Ovary (tissue), 9 donors: ENCODE measurements around the gene TMEM8B. TPM values are rescaled to one million over a fixed set of nuclear protein-coding genes. Genes with fewer than 3 reads are reported as not detected.
A peak's percentile ranks its signal among the peaks of the same experiment; 100 is the strongest.

Experiments used
- DNase-seq, 5 donors: peaks; one replicate each; pipeline ENCODE4 v3.0.0-alpha.2; 2019 to 2020
- H3K27ac ChIP-seq, 2 donors: fragments of 200-600 bp; one replicate each; pipeline versions ENCODE4 v1.5.1 to v1.8.0; 2019 to 2022
- H3K27me3 ChIP-seq: fragments of 200-600 bp; one replicate; pipeline ENCODE4 v1.8.0; 2022
- H3K36me3 ChIP-seq: fragments of 200-600 bp; sonication (generic); one replicate; pipeline ENCODE4 v1.5.1; 2019
- H3K4me1 ChIP-seq: one replicate; pipeline ENCODE4 v1.8.1; 2013; ENCODE audit warnings: mild to moderate bottlenecking, moderate library complexity; ENCODE audit not compliant: insufficient read depth
- H3K4me3 ChIP-seq: fragments of 200-600 bp; sonication (generic); one replicate; pipeline ENCODE4 v1.5.1; 2017
- H3K9me3 ChIP-seq, 2 donors: fragments of 200-600 bp in 1 of 2; sonication (generic) in 1 of 2; one replicate each; pipeline versions ENCODE4 v1.5.1 to v1.8.1; 2013 to 2019; ENCODE audit warnings: mild to moderate bottlenecking in 1 of 2, moderate library complexity in 1 of 2
- EP300 ChIP-seq: sonication (generic); formaldehyde crosslinking; IDR thresholded peaks from one replicate; pipeline ENCODE4 v1.6.1; 2017; ENCODE audit warnings: antibody characterized with exemption
- POLR2A ChIP-seq: fragments of 450-650 bp; IDR thresholded peaks from one replicate; pipeline ENCODE4 v1.6.1; 2017; ENCODE audit warnings: antibody characterized with exemption, mild to moderate bottlenecking, moderate library complexity
- whole genome bisulfite sequencing, 3 donors: extraction: QIAGEN DNeasy Blood & Tissue Kit in 1 of 3; methylation state at CpG; one replicate each; pipeline versions ENCODE4 v1.1.5 to v1.1.7; 2013 to 2017; 5-methylcytosine and 5-hydroxymethylcytosine counted together
- intact Hi-C, 4 donors: fragments of 100-400 bp; cut with DNase I; formaldehyde crosslinking; loops; one replicate each; pipeline versions ENCODE4 v1.11.0 to v1.15.1; 2022 to 2023
- polyA plus RNA-seq, 2 donors: library from polyadenylated mRNA; stranded (reverse); fragments of 200-250 nt in 1 of 2; fragments of 350-450 nt in 1 of 2; fragmentation: Illumina TruSeq in 1 of 2; extraction: RNeasy Lipid Tissue Mini Kit (QIAGEN cat#74804) in 1 of 2; gene quantifications; one replicate each; pipeline ENCODE4 v1.2.3, GENCODE V29; 2013 to 2014
- total RNA-seq, 7 donors: library from RNA; depleted of rRNA in 2 of 7; stranded (reverse); fragments of >200 nt in 2 of 7; fragmentation: NEBNext Ultra II Directional in 3 of 7; extraction: Animal tissue kit (Norgen Biotek cat#: 25700) in 3 of 7; gene quantifications; one replicate each; pipeline versions ENCODE4 v1.1.0 to v1.2.4, GENCODE V29; 2016 to 2023
- TF ChIP-seq, protein P1 (sequence below), 3 donors: fragments of 450-650 bp in 2 of 3; fragments of 200-600 bp in 1 of 3; IDR thresholded peaks; one replicate each; pipeline versions ENCODE4 v1.5.1 to v1.8.0; 2016 to 2022; ENCODE audit warnings: antibody characterized with exemption in 3 of 3, mild to moderate bottlenecking in 1 of 3
- donor health status: DM: no; HTN: no; CAD: no; lungs with moderate emphysema.
- donor health status: DM: no; HTN: no; CAD: no.
- donor health status: Bipolar disorder and iron deficiency.
- donor health status: DM: yes; HTN: yes; CAD: no.
- donor health status: DM: no; HTN: no; CAD: no.
- donor health status: DM: yes; HTN: yes; CAD: no.

The TMEM8B gene
- total and polyA plus RNA-seq, 9 donors: 11.2 to 42.8 (median 33.7) TPM

DNA sequence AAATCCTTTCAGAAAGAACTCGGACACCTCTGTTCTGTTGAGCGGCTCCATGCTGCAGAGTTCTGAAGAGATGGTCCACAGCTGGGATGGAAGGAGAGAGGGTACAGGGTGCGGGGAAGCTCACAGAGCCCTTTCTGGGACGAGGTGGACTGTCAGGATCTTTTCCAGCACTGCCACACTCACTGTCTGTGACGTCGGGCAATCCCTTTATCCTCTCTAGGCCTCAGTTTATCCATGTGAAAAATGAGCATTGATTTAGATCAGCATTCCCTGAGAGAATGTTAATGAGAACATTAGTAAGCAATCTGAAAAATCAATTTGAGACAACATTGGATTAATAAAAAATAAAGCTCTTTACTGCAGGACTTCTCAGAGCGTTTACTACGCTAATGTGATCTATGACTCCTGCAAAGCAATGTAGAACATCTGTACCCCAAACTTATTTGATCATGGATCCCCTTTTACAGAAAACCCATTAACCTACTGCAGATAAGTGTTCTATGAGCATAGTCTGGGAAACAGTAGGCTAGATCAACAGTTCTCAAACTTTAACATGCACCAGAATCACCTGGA is 41.4 kb downstream of the TMEM8B start, which contains the start of gene OR13J1:
Gene OR13J1, minus strand, starts transcription at position 51 of the 573 bp plus-strand sequence. Its CDS starts 0 bp downstream, at position 51.
- WGBS, 3 donors: 86 to 94% (median 90%) methylated on average over 8 of the region's 8 CpGs
- intact Hi-C loops: no loop called here

DNA sequence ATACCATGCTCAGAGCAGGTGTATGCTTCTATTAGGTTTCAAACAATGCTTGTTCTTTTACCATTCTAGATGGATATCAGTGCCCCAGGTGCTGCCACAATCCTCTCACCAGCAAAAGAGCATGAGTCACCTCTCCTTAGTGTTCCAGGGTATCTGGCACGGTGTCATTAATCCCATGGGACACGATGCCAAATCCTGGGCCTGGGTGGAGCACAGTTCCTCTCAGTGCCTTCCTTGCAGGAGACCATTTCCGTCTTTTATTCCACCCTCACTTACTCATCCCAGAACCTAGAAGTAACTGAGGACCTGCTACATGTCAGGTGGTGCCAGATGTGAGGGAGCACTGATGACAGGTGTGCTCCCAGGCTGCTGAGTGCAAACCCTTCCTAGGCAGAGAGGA is 42.5 kb downstream of the TMEM8B start:
- H3K27ac ChIP-seq: no peak overlapping the region

More for the DNA sequence above, 41.4 kb downstream of the TMEM8B start, which contains the start of gene OR13J1:
- no peak within 1 kb of the TSS for H3K27ac ChIP-seq
- H3K4me3 ChIP-seq: no peak within 1 kb of the TSS
- no peaks in the 10 kb centered on the region for H3K36me3 ChIP-seq
- TF ChIP-seq EP300 (no peak), POLR2A (no peak)
- TF ChIP-seq, protein P1, sequence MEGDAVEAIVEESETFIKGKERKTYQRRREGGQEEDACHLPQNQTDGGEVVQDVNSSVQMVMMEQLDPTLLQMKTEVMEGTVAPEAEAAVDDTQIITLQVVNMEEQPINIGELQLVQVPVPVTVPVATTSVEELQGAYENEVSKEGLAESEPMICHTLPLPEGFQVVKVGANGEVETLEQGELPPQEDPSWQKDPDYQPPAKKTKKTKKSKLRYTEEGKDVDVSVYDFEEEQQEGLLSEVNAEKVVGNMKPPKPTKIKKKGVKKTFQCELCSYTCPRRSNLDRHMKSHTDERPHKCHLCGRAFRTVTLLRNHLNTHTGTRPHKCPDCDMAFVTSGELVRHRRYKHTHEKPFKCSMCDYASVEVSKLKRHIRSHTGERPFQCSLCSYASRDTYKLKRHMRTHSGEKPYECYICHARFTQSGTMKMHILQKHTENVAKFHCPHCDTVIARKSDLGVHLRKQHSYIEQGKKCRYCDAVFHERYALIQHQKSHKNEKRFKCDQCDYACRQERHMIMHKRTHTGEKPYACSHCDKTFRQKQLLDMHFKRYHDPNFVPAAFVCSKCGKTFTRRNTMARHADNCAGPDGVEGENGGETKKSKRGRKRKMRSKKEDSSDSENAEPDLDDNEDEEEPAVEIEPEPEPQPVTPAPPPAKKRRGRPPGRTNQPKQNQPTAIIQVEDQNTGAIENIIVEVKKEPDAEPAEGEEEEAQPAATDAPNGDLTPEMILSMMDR (IDR thresholded peaks at IDR 0.05): no peak
- no peak for DNase-seq
- H3K27me3 ChIP-seq: no peaks in the 10 kb centered on the region
- no peaks in the 10 kb centered on the region for H3K9me3 ChIP-seq
- H3K4me1 ChIP-seq: no peaks in the 10 kb centered on the region

DNA sequence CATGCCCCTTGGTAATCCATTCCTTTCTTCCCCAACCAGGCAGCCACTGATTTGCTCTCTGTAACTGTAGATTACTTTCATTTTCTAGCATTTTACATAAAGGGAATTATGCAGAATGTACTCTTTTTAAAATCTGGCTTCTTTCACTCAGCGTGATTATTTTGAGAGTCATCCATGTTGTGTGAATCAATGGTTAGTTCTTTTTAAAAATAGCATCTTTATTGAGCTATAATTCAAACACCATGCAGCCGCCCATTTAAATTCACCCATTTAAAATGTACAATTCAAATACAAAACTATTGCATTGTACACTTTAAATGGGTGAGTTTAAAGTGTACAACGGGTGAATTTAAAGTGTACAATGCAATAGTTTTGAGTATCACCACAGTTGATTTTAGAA is 43.5 kb downstream of the TMEM8B start:
- no peaks in the 10 kb centered on the region for H3K9me3 ChIP-seq
- WGBS, 3 donors: 57 to 67% (median 62%) methylated on average over 3 of the region's 3 CpGs
- H3K36me3 ChIP-seq: no peaks in the 10 kb centered on the region
- intact Hi-C loops: no loop called here
- TF ChIP-seq, protein P1 (IDR thresholded peaks at IDR 0.05): no peak
- TF ChIP-seq EP300: no peak
- H3K4me1 ChIP-seq: no peaks in the 10 kb centered on the region
- DNase-seq: no peak
- no peak overlapping the region for H3K27ac ChIP-seq
- no peaks in the 10 kb centered on the region for H3K27me3 ChIP-seq
- H3K4me3 ChIP-seq: no peak overlapping the region

More for the DNA sequence above, 42.5 kb downstream of the TMEM8B start:
- TF ChIP-seq POLR2A: no peak
- TF ChIP-seq, protein P1 (IDR thresholded peaks at IDR 0.05): no peak
- intact Hi-C loops: no loop called here
- no peak overlapping the region for H3K4me3 ChIP-seq
- no peaks in the 10 kb centered on the region for H3K27me3 ChIP-seq
- H3K9me3 ChIP-seq: no peaks in the 10 kb centered on the region
- WGBS, 3 donors: 75 to 79% (median 77%) methylated on average over 3 of the region's 3 CpGs
- DNase-seq: no peak
- H3K4me1 ChIP-seq: no peaks in the 10 kb centered on the region
- H3K36me3 ChIP-seq: no peaks in the 10 kb centered on the region

DNA sequence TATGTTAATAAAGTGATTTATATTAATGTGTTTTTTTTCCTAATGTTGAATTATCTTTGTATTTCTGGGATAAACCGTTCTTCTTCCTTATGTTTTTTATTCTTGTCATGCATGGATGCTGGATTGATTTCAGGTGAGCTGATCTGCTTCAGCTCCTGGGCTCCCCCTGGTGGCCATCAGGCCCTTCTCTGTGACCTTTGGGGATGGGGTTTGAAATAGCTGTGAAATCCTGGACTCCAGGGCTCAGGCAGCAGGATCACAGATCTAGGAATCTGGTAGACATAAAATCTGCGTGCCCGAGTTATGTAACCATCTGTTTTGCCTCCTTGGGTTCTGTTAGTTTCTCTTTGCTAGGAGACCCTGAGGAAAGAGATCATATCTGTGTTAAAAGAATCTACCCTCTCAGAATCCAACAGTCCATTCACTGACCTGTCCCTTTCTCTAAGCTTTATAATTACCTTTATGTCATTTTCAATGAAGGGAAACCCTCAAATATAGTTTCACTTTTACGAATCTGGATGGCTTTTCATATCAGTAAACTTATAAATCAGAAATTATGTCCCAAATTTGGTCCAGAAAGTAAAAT is 53.3 kb downstream of the TMEM8B start:
- Histone ChIP-seq H3K4me1 (no peaks in the 10 kb centered on the region), H3K9me3 (no peaks in the 10 kb centered on the region), H3K36me3 (no peaks in the 10 kb centered on the region), H3K4me3 (no peak overlapping the region), H3K27me3 (no peaks in the 10 kb centered on the region), H3K27ac (no peak overlapping the region)
- 3 to 7% (median 3%) methylated on average over 4 of the region's 4 CpGs for WGBS, 3 donors
- DNase-seq: peak; percentile 79 to 89 (median 87)
- TF ChIP-seq, protein P1 (IDR thresholded peaks at IDR 0.05): peak; percentile 82 to 91 (median 85)
- TF ChIP-seq POLR2A: no peak
- TF ChIP-seq EP300: no peak
- intact Hi-C loops: loop anchor here in 3 of 4 donors (1.0 to 10.0 kb wide), 4 partner anchors 48 to 238 kb away; partner anchors contain the start of gene NPR2 (in 2 of the 3)
